A673 (cell line): ENCODE measurements around the gene ADGRG1. TPM values are rescaled to one million over a fixed set of nuclear protein-coding genes. Genes with fewer than 3 reads are reported as not detected.

Experiments
- BruUV-seq: library from RNA; stranded (reverse); fragments of 400-500 nt; replicated peaks from 2 replicates; lab custom pipeline; 2021; lab: Mats Ljungman, UMichigan
- CTCF ChIA-PET: fragments of 300-600 bp; sonication (Branson Sonifier 250); formaldehyde crosslinking; loops from one replicate; lab custom pipeline; 2022; ENCODE audit warnings: antibody characterized with exemption; lab: Charles Lee
- POLR2A ChIA-PET: fragments of 300-600 bp; sonication (Branson Sonifier 250); formaldehyde crosslinking; loops from one replicate; lab custom pipeline; 2022; ENCODE audit warnings: antibody characterized with exemption; ENCODE audit not compliant: low non-redundant PET; lab: Charles Lee
- DNase-seq: peaks from one replicate; pipeline ENCODE4 v3.0.0-alpha.2; 2015; ENCODE audit warnings: low spot score
- H3K27ac ChIP-seq: fragments of 200-600 bp; sonication (generic); 2 replicates; pipeline ENCODE4 v1.5.1; 2016; ENCODE audit warnings: mixed run types, low read depth, mild to moderate bottlenecking, mixed read lengths, antibody characterized with exemption, low read length; ENCODE audit not compliant: poor library complexity, severe bottlenecking
- H3K27me3 ChIP-seq: fragments of 200-600 bp; sonication (generic); replicated peaks from 2 replicates; pipeline ENCODE4 v1.6.1; 2017; ENCODE audit warnings: mixed run types, low read depth, mild to moderate bottlenecking, mixed read lengths, antibody characterized with exemption, low read length; ENCODE audit not compliant: insufficient read depth, poor library complexity
- H3K36me3 ChIP-seq: fragments of 200-600 bp; sonication (generic); 2 replicates; pipeline ENCODE4 v1.6.1; 2016; ENCODE audit warnings: mixed run types, mild to moderate bottlenecking, mixed read lengths, antibody characterized with exemption, low read length; ENCODE audit not compliant: insufficient read depth, poor library complexity, severe bottlenecking
- H3K4me1 ChIP-seq: fragments of 200-600 bp; sonication (generic); 2 replicates; pipeline ENCODE4 v1.6.1; 2017; ENCODE audit warnings: mixed run types, mild to moderate bottlenecking, mixed read lengths, antibody characterized with exemption, low read length; ENCODE audit not compliant: insufficient read depth, poor library complexity, severe bottlenecking
- H3K4me3 ChIP-seq: fragments of 200-600 bp; sonication (generic); 2 replicates; pipeline ENCODE4 v1.5.1; 2016; ENCODE audit warnings: low read depth, mixed run types, mild to moderate bottlenecking, mixed read lengths, low read length; ENCODE audit not compliant: poor library complexity, severe bottlenecking
- H3K9me3 ChIP-seq: fragments of 200-600 bp; sonication (generic); 2 replicates; pipeline ENCODE4 v1.6.1; 2016; ENCODE audit warnings: mixed run types, low read depth, mild to moderate bottlenecking, mixed read lengths, antibody characterized with exemption, low read length; ENCODE audit not compliant: poor library complexity, severe bottlenecking
- CTCF ChIP-seq: fragments of 300-800, 200-600 bp; sonication (generic); conservative IDR thresholded peaks from 2 replicates; pipeline ENCODE4 v1.5.1; 2017; ENCODE audit warnings: low read depth, mild to moderate bottlenecking, antibody characterized with exemption, low read length, moderate library complexity, mixed read lengths
- EZH2 ChIP-seq: fragments of 200-600 bp; sonication (generic); IDR thresholded peaks from 2 replicates; pipeline ENCODE4 v1.6.1; 2017; ENCODE audit warnings: borderline replicate concordance, low read depth, mild to moderate bottlenecking, mixed read lengths, antibody characterized with exemption, low read length; ENCODE audit not compliant: poor library complexity, severe bottlenecking
- intact Hi-C: fragments of 100-400 bp; cut with micrococcal nuclease; formaldehyde crosslinking; loops from one replicate; pipeline ENCODE4 v1.10.0; 2022; ENCODE audit not compliant: unreplicated experiment
- total RNA-seq: library from RNA; stranded (reverse); gene quantifications from 2 replicates; pipeline ENCODE4 v1.2.3, GENCODE V29; 2021

Gene ADGRG1
- total RNA-seq, 1 experiment from 2014 or later: 0.75 TPM

- intact Hi-C loops: no loop called here
- H3K27ac ChIP-seq: no peak overlapping the region
- no peak overlapping the region for H3K4me3 ChIP-seq
- ChIA-PET POLR2A (no interaction called here), CTCF (no interaction called here)
- H3K36me3 ChIP-seq: no peaks in the 10 kb centered on the region
- no TSS peak for BruUV-seq
- H3K4me1 ChIP-seq: no peaks in the 10 kb centered on the region
- H3K9me3 ChIP-seq: no peaks in the 10 kb centered on the region
- TF ChIP-seq CTCF (no peak), EZH2 (no peak)
- no peaks in the 10 kb centered on the region for H3K27me3 ChIP-seq
- DNase-seq: no peak
Measured at GRCh38 chr16:57699481-57699880, 71.1 kb downstream of the ADGRG1 start.

GRCh38 chr16:57699899-57700298 is 71.5 kb downstream of the ADGRG1 start:
- TF ChIP-seq EZH2: no peak
- no peak for TF ChIP-seq CTCF
- ChIA-PET POLR2A (no interaction called here), CTCF (no interaction called here)
- no peak for DNase-seq
- Histone ChIP-seq H3K9me3 (no peaks in the 10 kb centered on the region), H3K4me3 (no peak overlapping the region), H3K27me3 (no peaks in the 10 kb centered on the region), H3K27ac (no peak overlapping the region), H3K36me3 (no peaks in the 10 kb centered on the region), H3K4me1 (no peaks in the 10 kb centered on the region)
- BruUV-seq: no TSS peak
- intact Hi-C loops: no loop called here

- no peaks in the 10 kb centered on the region for H3K9me3 ChIP-seq
- no peaks in the 10 kb centered on the region for H3K4me1 ChIP-seq
- no peaks in the 10 kb centered on the region for H3K36me3 ChIP-seq
- DNase-seq: no peak
- H3K27ac ChIP-seq: no peak overlapping the region
- no peaks in the 10 kb centered on the region for H3K27me3 ChIP-seq
- CTCF ChIA-PET: no interaction called here
- no peak overlapping the region for H3K4me3 ChIP-seq
- TF ChIP-seq CTCF (no peak), EZH2 (no peak)
- intact Hi-C loops: no loop called here
- BruUV-seq: no TSS peak
- POLR2A ChIA-PET: no interaction called here
Measured at GRCh38 chr16:57700781-57701551, 72.5 kb downstream of the ADGRG1 start.
